GM12873 (cell line): ENCODE measurements around the gene BEND2.

Experiments
- TF ChIP-seq, protein P1 (sequence below): IDR thresholded peaks from 2 replicates; pipeline ENCODE4 v1.5.1; 2012; ENCODE audit warnings: low read depth, mild to moderate bottlenecking, moderate library complexity, low read length, control low read depth; ENCODE audit not compliant: insufficient read depth; ENCODE audit errors: missing control alignments

Gene BEND2

DNA sequence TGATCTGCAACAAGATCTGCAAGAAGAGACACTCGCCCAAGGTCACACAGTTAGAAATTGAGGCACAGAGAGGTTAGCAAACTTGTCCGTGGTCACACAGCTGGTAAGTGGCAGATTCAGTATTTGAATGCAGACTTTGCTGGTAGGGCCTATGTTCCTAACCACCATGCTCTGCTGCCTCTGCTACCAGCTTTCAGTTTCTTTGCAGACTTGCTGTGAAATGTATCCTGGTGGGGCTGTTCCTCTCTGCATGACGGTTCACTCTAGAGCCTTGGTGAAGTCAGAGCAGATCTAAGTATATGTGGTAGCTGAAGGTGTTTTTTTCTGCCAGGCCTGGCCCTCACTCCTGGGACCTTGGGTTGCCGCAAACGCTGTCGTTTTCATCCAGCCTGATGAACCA, 87.1 kb downstream of the BEND2 start:
- TF ChIP-seq, protein P1, sequence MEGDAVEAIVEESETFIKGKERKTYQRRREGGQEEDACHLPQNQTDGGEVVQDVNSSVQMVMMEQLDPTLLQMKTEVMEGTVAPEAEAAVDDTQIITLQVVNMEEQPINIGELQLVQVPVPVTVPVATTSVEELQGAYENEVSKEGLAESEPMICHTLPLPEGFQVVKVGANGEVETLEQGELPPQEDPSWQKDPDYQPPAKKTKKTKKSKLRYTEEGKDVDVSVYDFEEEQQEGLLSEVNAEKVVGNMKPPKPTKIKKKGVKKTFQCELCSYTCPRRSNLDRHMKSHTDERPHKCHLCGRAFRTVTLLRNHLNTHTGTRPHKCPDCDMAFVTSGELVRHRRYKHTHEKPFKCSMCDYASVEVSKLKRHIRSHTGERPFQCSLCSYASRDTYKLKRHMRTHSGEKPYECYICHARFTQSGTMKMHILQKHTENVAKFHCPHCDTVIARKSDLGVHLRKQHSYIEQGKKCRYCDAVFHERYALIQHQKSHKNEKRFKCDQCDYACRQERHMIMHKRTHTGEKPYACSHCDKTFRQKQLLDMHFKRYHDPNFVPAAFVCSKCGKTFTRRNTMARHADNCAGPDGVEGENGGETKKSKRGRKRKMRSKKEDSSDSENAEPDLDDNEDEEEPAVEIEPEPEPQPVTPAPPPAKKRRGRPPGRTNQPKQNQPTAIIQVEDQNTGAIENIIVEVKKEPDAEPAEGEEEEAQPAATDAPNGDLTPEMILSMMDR: no peak

DNA sequence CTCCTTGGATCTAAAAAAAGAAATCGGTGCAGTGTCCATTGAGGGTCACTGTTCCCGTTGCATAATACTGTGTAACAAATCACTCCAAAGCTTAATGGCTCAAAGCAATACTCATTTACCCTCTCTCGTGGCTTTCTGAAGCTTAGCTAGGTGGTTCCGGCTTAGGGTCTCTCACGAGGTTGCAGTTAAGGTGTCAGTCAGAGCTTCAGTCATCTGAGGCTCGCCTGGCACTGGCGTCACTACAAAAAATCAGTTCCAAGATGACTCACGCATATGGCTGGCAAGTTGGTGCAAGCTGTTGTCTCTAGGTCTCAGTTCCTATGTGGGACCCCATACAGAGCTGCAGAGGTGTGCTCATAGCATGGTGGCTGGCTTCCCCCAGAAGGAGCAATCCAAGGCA, 91.0 kb downstream of the BEND2 start:
- TF ChIP-seq, protein P1: no peak

DNA sequence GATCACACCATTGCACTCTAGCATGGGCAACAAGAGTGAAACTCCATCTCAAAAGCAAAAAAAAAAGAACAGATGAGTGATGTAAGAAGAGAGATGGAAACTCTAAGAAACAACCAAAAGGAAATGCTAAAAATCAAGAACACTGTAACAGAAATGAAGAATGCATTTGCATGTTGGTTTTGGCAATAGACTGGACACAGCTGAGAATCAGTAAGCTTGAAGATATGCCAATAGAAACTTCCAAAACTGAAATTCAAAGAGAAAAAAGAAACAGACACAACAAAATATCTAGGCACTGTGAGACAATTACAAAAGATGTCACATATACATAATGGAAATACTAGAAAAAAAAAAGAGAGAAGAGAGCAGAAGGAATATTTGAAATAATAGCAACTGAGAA, 93.7 kb downstream of the BEND2 start:
- TF ChIP-seq, protein P1: no peak

DNA sequence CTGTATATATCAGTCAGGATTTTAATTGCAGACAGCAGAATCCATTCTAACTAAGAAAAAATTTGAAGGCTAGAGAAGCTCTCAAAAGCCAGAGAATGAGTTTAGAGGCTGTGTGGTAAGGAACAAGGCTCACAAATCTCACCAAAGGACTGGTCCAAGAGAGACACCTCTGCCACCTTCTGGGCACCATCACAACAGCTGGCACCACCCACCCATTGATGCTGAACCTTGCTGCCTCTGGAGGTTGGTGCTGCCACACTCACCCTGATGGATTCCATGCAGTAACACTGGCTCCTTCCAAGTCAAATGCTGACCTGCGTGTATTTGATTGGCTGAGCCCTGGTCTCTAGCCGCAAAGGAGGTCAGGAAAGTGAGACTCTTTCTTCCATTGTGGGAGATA, 100.8 kb downstream of the BEND2 start:
- TF ChIP-seq, protein P1: no peak
